ENCODE data around the gene PEAK1.
"Not testable (repeated sequence)": the region's sequence is repeated elsewhere in the genome, so short reads cannot be mapped to it uniquely, and the experiment has no call there.

Gene PEAK1

DNA sequence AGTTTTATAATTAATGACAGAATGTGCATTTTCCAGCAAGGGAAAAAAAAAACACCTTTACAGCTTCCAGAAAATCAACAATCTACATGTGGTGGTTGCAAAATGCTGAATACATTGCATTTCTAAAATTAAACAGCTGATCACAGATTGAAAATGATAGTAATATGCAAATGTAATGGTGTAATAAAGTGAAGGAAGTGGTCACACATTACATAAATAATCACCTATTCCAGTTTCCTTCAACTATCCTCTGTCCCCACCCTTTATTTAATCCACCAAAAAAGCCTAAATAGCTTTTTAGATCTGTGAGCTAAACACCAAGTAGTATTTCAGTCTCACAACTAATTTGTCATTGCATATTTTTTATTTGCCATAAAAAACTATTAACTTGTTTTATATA lies 110.5 kb downstream of the PEAK1 start:
- Histone ChIP-seq H3K36me3 (ENCODE audit: insufficient read depth, low read length) (no peaks in the 10 kb centered on the region), H3K9ac (ENCODE audit: low read depth, low read length) (no peak overlapping the region), H3K4me1 (ENCODE audit: insufficient read depth, low read length) (peaks cover 14% of the 10 kb centered on the region; the same call in 1 of the 2 replicates), H3K9me3 (ENCODE audit: control insufficient read depth, insufficient read depth, low read length) (no peaks in the 10 kb centered on the region)

DNA sequence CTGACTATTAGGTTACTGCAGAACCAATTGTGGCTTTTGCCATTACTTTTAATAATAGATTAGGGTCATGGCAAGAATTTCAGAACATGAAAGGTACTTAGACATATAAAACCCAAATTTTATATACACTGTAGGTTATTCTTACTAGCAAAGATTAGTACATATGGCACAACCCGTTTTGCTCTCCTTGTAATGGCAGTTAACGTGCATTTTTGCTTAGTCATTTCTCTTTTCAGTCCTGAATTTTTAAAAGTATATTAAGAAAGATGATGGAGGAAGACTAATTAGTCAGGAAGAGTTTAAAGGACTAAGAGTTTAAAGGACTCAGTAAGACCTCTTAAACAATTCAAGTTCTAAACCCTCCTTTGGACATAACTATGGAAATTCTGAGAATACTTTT lies 114.0 kb downstream of the PEAK1 start:
- no peaks in the 10 kb centered on the region for H3K36me3 ChIP-seq (ENCODE audit: insufficient read depth, low read length)

DNA sequence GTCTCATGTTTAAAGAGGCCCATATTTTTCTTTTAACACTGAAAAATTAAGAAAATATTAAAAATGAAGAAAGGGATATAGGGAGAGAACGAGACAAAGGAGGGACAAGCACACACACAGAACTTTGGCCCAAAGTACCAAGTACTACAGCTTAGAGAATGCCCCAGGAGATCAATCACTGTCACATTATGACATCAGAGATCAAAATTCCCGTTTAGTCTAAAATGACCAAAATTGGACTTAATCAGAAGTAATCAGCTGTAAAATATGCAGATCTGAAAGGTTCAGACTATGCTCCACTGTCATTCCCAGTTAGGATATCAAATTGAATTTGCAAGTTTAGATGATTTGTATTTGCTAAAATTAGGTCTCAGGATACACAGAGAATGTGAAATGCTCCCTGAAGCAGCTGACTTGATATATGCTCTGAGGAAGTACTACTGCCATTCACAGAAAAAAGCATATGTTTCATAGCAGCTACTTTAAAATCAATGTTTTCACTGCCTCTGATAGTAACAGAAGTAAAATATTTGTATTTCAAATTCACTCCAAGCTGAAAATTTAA lies 123.0 kb downstream of the PEAK1 start:
- Histone ChIP-seq H3K36me3 (ENCODE audit: insufficient read depth, low read length) (no peaks in the 10 kb centered on the region), H3K9me3 (ENCODE audit: control insufficient read depth, insufficient read depth, low read length) (no peaks in the 10 kb centered on the region), H3K4me1 (ENCODE audit: insufficient read depth, low read length) (no peaks in the 10 kb centered on the region), H3K9ac (ENCODE audit: low read depth, low read length) (no peak overlapping the region)

More for the DNA sequence above, 114.0 kb downstream of the PEAK1 start:
- Histone ChIP-seq H3K9ac (ENCODE audit: low read depth, low read length) (no peak overlapping the region), H3K4me1 (ENCODE audit: insufficient read depth, low read length) (peaks cover 18% of the 10 kb centered on the region; the same call in 1 of the 2 replicates), H3K9me3 (ENCODE audit: control insufficient read depth, insufficient read depth, low read length) (no peaks in the 10 kb centered on the region)

DNA sequence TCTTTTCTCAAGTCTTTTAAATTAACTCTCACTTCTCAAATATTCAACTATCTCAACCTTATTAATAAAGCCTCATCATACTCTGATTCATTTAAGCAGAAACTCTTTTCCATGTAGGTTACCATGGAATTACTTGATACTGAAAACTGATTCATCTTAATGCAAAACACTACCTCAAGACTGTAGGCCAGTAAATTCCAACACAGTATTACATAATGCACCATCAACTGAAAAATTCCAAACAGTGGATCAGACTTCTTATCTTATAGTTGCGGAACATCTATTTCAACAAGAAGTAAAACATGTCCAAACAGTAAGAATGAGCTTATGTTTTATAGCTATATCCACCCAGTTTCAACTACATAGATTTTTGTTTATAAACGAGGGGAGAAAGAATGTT lies 124.5 kb downstream of the PEAK1 start:
- Histone ChIP-seq H3K36me3 (ENCODE audit: insufficient read depth, low read length) (no peaks in the 10 kb centered on the region), H3K9me3 (ENCODE audit: control insufficient read depth, insufficient read depth, low read length) (no peaks in the 10 kb centered on the region), H3K4me1 (ENCODE audit: insufficient read depth, low read length) (no peaks in the 10 kb centered on the region), H3K9ac (ENCODE audit: low read depth, low read length) (no peak overlapping the region)

DNA sequence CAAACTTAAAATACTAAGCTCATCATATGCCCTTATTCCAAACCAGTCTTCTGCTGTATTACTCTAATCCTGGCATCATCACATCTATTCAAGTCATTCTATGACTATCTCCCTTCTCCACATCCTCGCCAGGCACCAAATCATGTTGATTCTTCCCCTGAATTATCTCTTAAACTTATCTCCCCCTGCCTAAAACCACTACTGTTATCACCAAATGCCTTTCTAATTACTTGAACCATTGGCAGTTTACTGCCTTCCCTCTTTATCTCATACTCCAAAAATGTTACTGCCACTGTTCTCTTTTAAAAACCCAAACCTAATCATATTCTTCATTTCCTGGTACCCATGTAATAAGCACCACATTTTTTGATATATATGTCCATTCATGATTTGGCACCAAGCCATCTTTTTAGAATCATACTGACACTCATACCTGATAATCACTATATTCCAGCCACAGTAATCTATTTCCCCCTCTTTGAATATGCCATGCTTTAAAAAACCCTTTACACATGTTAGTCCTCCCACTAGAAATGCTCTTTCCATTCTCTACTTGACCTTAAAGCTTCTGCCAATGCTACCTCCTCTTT lies 126.8 kb downstream of the PEAK1 start:
- Histone ChIP-seq H3K9me3 (ENCODE audit: control insufficient read depth, insufficient read depth, low read length) (no peaks in the 10 kb centered on the region), H3K9ac (ENCODE audit: low read depth, low read length) (no peak overlapping the region), H3K36me3 (ENCODE audit: insufficient read depth, low read length) (no peaks in the 10 kb centered on the region), H3K4me1 (ENCODE audit: insufficient read depth, low read length) (no peaks in the 10 kb centered on the region)

DNA sequence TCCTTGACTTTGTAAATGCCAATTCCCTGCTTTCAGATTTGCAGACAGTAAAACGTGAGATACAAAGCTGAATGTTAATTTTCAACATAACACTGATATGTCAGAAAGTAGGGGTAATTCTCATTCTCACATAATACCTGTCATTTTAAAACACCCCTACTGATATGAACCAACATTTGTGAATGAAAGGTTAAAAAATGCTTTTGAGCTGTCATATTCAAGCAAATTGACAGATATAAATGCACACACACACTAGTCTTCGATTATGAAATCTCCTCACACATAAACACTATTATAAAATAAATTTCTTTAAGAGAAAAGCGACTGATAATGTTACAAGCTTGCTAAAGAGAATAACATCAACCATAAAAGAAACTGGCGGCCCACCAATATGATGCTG lies 128.8 kb downstream of the PEAK1 start:
- no peaks in the 10 kb centered on the region for H3K36me3 ChIP-seq (ENCODE audit: insufficient read depth, low read length)
- H3K9ac ChIP-seq (ENCODE audit: low read depth, low read length): no peak overlapping the region
- no peaks in the 10 kb centered on the region for H3K9me3 ChIP-seq (ENCODE audit: control insufficient read depth, insufficient read depth, low read length)
- no peaks in the 10 kb centered on the region for H3K4me1 ChIP-seq (ENCODE audit: insufficient read depth, low read length)

DNA sequence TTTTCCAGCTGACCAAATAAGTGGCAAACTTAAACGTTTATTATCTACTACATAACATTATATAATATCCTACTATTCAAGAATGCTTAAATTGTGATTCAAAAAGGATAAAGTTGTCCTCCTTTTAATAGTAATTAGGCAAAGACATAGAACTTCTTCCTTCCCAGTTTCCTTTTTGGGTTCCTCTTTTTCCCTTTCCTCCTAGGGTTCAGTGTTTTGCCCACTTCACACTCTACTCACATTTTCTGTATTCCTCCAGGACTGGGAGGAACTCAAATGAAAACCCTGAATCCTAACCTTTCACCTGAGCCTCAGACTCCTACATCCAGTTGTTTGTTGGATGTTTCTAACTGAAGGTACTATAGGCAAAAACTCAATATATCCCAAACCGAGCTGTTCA lies 132.5 kb downstream of the PEAK1 start:
- H3K36me3 ChIP-seq (ENCODE audit: insufficient read depth, low read length): no peaks in the 10 kb centered on the region
- H3K9me3 ChIP-seq (ENCODE audit: control insufficient read depth, insufficient read depth, low read length): no peaks in the 10 kb centered on the region
- H3K4me1 ChIP-seq (ENCODE audit: insufficient read depth, low read length): peaks cover 12% of the 10 kb centered on the region; the same call in 1 of the 2 replicates
- no peak overlapping the region for H3K9ac ChIP-seq (ENCODE audit: low read depth, low read length)

DNA sequence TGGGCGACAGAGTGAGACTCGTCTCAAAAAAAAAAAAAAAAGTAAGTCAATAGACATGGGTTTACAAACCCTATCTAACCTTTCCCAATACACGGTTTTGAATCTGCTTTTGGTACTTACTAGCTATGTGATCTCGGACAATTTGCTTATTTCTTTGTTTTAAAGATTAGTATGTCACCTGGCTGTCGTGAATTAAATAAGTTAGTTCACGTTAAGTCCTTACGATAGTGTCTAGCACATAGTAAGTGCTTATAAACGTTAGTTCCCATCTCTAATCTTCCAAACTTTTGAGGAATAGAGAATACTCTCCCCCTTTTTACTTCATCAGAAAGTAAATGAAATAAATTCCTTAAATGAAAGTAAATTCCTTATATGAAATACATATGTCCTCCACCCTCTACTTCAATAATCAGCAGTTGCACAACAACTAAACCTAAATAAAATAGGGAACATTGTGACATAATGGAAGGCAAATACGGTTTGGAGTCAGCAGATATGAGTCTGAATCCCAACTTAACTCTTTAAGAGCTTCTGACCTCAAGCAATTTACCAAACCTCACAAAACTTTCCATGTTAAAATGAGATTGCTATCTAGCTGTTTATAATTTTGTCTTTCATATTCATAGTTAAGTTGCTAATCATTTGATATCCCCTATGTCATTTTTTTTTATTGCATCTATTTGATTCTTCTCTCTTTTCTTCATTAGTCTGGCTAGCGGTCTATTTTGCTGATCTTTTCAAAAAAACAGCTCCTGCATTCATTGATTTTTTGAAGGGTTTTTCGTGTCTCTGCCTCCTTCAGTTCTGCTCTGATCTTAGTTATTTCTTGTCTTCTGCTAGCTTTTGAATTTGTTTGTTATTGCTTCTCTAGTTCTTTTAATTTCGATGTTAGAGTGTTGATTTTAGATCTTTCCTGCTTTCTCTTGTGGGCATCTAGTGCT lies 134.6 kb downstream of the PEAK1 start:
- H3K36me3 ChIP-seq (ENCODE audit: insufficient read depth, low read length): no peaks in the 10 kb centered on the region

DNA sequence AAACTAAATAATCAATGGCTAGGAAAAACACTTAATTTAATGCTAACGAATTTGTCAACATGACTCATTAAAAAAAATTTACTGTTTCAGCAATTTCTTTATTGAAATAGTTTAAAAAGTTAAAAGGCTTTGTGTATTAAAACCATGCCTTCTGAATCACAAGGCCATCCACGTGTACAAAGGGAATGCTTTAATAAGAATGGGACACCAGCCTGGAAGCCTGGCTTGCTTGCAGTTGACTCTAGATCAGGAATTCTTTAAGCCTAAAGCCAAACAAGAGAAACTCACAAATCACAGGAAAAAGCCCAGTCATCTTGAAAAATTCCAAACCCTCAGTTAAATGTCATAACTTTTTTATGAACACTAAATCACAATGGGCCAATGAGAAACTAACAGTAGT lies 137.6 kb downstream of the PEAK1 start:
- Histone ChIP-seq H3K36me3 (ENCODE audit: insufficient read depth, low read length) (no peaks in the 10 kb centered on the region), H3K4me1 (ENCODE audit: insufficient read depth, low read length) (peaks cover 12% of the 10 kb centered on the region; the same call in 1 of the 2 replicates), H3K9me3 (ENCODE audit: control insufficient read depth, insufficient read depth, low read length) (no peaks in the 10 kb centered on the region), H3K9ac (ENCODE audit: low read depth, low read length) (no peak overlapping the region)

More for the DNA sequence above, 134.6 kb downstream of the PEAK1 start:
- Histone ChIP-seq H3K9ac (ENCODE audit: low read depth, low read length) (no peak overlapping the region), H3K4me1 (ENCODE audit: insufficient read depth, low read length) (peaks cover 12% of the 10 kb centered on the region; the same call in 1 of the 2 replicates), H3K9me3 (ENCODE audit: control insufficient read depth, insufficient read depth, low read length) (no peaks in the 10 kb centered on the region)

DNA sequence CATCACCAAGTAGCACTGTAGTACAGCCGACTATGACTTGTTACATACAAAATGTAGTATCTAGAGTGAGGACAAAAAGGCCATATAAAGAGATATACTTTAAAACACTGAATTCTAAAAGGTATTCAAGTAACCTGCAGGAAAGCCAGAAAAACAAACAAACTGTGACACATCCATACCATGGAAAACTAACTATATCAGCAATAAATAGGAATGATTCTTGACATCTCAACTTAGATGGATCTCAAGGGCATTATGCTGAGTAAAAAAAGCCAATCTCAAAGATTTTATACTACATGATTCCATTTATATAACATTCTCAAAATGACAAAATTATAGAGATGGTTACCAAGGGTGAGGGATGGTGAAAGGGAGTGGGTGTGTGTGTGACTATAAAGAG lies 143.0 kb downstream of the PEAK1 start:
- Histone ChIP-seq H3K36me3 (ENCODE audit: insufficient read depth, low read length) (no peaks in the 10 kb centered on the region), H3K9me3 (ENCODE audit: control insufficient read depth, insufficient read depth, low read length) (no peaks in the 10 kb centered on the region), H3K4me1 (ENCODE audit: insufficient read depth, low read length) (no peaks in the 10 kb centered on the region), H3K9ac (ENCODE audit: low read depth, low read length) (no peak overlapping the region)

DNA sequence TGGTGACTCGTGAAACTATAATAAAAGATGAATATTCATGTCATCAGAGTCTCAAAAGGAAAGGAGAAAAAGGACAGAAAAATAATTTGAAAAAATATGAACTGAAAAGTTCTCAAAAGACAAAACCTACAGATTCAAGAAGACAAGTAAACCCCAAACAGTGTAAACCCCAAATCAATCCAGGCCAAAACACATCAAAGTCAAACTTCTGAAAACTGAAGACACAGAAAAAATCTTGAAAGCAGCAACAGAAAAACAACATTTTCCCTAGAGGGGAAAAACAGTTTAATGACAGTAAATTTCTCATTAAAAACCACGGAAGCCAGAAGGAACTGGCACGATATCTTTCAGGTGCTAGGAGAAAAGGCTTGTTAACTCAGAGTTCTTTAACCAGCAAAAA lies 143.8 kb downstream of the PEAK1 start:
- no peak overlapping the region for H3K9ac ChIP-seq (ENCODE audit: low read depth, low read length)
- H3K9me3 ChIP-seq (ENCODE audit: control insufficient read depth, insufficient read depth, low read length): no peaks in the 10 kb centered on the region
- H3K4me1 ChIP-seq (ENCODE audit: insufficient read depth, low read length): no peaks in the 10 kb centered on the region
- H3K36me3 ChIP-seq (ENCODE audit: insufficient read depth, low read length): no peaks in the 10 kb centered on the region

DNA sequence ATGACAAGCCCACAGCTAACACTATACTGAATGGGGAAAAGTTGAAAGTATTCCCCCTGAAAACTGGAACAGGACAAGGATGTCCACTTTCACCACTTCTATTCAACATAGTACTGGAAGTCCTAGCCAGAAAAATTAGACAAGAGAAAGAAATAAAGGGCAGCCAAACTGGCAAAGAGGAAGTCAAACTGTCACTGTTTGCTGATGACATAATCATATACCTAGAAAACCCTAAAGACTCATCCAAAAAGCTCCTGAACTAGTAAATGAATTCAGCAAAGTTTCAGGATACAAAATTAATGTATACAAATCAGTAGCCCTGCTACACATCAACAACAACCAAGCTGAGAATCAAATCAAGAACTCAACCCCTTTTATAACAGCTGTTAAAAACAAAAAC lies 146.8 kb downstream of the PEAK1 start:
- H3K9ac ChIP-seq (ENCODE audit: low read depth, low read length); H3K36me3 ChIP-seq (ENCODE audit: insufficient read depth, low read length); H3K9me3 ChIP-seq (ENCODE audit: control insufficient read depth, insufficient read depth, low read length); H3K4me1 ChIP-seq (ENCODE audit: insufficient read depth, low read length): not testable (repeated sequence)

DNA sequence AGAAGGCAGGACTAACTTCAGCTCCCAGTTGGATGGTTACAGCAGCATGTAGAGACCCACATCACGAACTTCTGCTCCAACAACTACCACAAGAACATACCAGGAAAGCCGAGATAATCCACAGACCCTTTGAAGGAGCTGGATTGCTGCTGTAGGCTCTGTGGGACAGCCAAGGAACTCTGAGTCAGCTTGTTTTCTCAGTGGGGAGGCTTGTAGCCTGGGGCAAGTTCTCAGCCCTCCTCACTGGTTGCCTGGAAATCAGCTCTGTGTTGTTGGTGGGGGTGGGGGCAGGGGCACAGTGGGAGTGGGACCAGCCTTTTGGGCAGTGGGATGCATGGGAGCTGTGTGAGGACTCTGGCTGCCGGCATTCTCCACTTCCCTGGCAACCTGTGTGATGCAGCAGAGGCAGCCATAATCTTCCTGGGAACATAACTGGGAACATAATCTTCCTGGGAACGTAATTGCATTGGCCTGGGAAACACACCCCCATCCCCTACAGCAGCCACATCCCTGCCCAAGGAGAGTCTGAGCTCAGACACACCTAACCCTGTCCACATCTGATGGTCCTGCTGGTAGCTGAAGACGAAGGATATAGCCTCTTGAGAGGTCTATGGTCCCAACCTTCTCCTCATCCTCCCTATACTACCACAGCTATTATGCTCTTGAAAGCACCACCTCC lies 153.1 kb downstream of the PEAK1 start:
- Histone ChIP-seq H3K9me3 (ENCODE audit: control insufficient read depth, insufficient read depth, low read length) (no peaks in the 10 kb centered on the region), H3K36me3 (ENCODE audit: insufficient read depth, low read length) (no peaks in the 10 kb centered on the region), H3K9ac (ENCODE audit: low read depth, low read length) (no peak overlapping the region), H3K4me1 (ENCODE audit: insufficient read depth, low read length) (peaks cover 12% of the 10 kb centered on the region)

DNA sequence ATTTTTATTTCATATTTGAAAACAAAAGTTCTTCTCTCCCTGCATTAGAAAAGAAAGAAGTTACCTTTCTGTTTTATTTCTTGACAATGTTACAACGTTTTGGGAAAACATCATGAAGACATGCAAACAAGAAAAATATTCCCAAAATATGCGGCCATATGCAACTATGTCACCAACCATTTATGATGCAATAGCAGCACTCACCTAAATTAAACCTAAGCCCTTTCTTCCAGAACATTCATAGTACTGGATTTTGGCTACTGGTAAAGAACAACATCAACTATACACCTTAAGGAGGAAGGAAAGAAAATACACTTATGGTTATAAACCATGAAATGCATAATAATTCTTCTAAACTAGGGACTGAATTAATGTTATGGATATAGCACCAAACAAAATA lies 164.5 kb downstream of the PEAK1 start:
- Histone ChIP-seq H3K36me3 (ENCODE audit: insufficient read depth, low read length) (no peaks in the 10 kb centered on the region), H3K4me1 (ENCODE audit: insufficient read depth, low read length) (no peaks in the 10 kb centered on the region), H3K9me3 (ENCODE audit: control insufficient read depth, insufficient read depth, low read length) (no peaks in the 10 kb centered on the region), H3K9ac (ENCODE audit: low read depth, low read length) (no peak overlapping the region)

All from ES-I3 (cell line).